HG03354 (cell line): ENCODE results near the gene CCDC32.
A peak's percentile ranks its signal among the peaks of the same experiment; 100 is the strongest.

Source experiments
- ATAC-seq: cut with Tn5 transposase; IDR thresholded peaks from one replicate; pipeline ENCODE4 v1.9.1; 2021; ENCODE audit warnings: mild to moderate bottlenecking; ENCODE audit not compliant: unreplicated experiment, poor library complexity, severe bottlenecking

The CCDC32 gene

GRCh38 chr15:40525855-40526254, 39.0 kb downstream of the CCDC32 start:
- ATAC-seq, result no peak

GRCh38 chr15:40523611-40524010, 41.2 kb downstream of the CCDC32 start:
- ATAC-seq, result no peak

GRCh38 chr15:40516322-40516721, 48.5 kb downstream of the CCDC32 start:
- no peak for ATAC-seq

- no peak for ATAC-seq
Observed at GRCh38 chr15:40513609-40514008, 51.2 kb downstream of the CCDC32 start.

GRCh38 chr15:40512440-40512839, 52.4 kb downstream of the CCDC32 start:
- ATAC-seq, result no peak

GRCh38 chr15:40511472-40512133, 53.2 kb downstream of the CCDC32 start:
- ATAC-seq, result peak; percentile 52

- ATAC-seq, result peak; percentile 52
Observed at GRCh38 chr15:40511093-40511471, 53.8 kb downstream of the CCDC32 start.

- no peak for ATAC-seq
Observed at GRCh38 chr15:40510201-40510600, 54.6 kb downstream of the CCDC32 start.

- ATAC-seq, result no peak
Observed at GRCh38 chr15:40508216-40508615, 56.6 kb downstream of the CCDC32 start.

GRCh38 chr15:40506964-40507571, 57.8 kb downstream of the CCDC32 start:
- ATAC-seq, result peak; percentile 54
